Measurements from ENCODE around the gene POU3F1.
"Not testable (repeated sequence)": the region's sequence is repeated elsewhere in the genome, so short reads cannot be mapped to it uniquely, and the experiment has no call there.

The POU3F1 gene

GRCh38 chr1:38050397-38051078 lies 3.9 kb upstream of the POU3F1 start:
- no peak for DNase-seq (ENCODE audit: low read depth in 2 of 2, low spot score in 1 of 2)

- no peak for DNase-seq (ENCODE audit: low read depth in 2 of 2, low spot score in 1 of 2)
Observed at GRCh38 chr1:38047603-38048141, 1.1 kb upstream of the POU3F1 start.

- DNase-seq (ENCODE audit: low read depth in 2 of 2, low spot score in 1 of 2), result peak; percentile 50 to 52
Observed at GRCh38 chr1:38046884-38047602, 450 bp upstream of the POU3F1 start.

DNA sequence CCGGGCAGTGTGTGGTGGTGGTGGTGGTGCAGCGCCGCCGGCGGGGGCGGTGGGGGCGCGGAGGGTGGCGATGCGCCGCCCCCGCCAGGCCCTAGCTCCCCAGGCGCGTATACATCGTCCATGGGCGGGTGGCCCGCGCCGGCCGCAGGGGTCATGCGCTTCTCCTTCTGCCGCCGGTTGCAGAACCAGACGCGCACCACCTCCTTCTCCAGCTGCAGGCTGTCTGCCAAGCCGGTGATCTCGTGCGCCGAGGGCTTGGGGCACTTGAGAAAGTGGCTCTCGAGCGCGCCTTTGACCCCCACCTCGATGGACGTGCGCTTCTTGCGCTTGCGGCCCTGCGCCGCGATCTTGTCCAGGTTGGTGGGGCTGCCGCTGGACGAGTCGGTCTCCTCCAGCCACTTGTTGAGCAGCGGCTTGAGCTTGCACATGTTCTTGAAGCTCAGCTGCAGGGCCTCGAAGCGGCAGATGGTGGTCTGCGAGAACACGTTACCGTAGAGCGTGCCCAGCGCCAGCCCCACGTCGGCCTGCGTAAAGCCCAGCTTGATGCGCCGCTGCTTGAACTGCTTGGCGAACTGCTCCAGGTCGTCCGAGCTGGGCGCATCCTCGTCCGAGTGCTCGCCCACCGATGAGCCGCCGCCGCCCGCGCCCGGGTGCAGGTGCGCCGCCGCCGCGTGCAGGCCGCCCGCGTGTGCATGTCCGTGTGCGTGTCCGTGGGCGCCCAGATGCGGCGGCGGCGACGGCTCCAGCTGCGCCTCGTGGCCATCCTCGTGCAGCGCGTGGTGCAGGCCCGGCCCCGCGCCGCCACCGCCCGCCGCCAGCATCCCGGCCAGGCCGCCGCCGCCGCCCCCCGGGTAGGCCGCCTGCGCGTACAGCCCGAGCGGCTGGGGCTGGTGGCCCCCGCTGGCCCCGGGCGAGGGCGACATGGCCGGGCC lies 926 bp downstream of the POU3F1 start:
- no peak for DNase-seq (ENCODE audit: low read depth in 2 of 2, low spot score in 1 of 2)

- DNase-seq (ENCODE audit: low read depth in 2 of 2, low spot score in 1 of 2), result no peak
Observed at GRCh38 chr1:38044221-38045215, 2.1 kb downstream of the POU3F1 start.

DNA sequence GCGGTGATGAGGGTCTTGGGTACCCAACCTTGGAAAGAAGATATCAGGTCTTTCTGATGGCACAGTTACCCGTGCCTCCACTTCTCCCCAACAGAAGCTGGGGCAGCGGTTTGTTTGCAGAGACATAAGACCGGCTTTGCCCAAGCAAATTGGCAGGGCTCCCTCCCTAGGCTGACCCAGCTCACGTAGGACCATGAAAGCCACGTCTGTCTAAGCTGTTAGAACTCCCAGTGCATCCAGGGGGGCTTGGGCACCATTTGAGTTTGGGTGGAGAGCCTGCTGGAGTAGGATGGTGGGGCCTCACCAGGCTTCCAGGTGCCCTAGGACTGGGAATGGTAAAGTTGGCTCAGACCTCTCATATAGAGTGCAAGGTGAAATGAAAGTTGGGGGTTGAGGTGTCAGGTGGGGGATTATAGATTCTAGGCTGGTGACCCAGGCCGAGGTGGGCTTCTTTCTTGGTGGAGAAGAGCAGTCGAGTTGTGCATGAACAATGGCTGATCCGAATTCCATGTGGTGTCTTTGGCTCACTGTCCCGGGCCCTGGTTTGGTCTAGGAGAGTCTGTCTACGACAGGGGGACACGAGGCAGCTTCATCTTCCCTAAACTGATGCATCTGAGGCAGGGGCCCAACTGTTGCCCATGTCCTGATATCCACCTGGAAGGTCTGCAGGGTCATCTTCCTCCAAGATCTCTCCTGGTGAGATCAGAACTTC lies 3.4 kb downstream of the POU3F1 start:
- no peak for DNase-seq (ENCODE audit: low read depth in 2 of 2, low spot score in 1 of 2)

GRCh38 chr1:38041936-38042834 lies 4.4 kb downstream of the POU3F1 start:
- no peak for DNase-seq (ENCODE audit: low read depth in 2 of 2, low spot score in 1 of 2)

DNA sequence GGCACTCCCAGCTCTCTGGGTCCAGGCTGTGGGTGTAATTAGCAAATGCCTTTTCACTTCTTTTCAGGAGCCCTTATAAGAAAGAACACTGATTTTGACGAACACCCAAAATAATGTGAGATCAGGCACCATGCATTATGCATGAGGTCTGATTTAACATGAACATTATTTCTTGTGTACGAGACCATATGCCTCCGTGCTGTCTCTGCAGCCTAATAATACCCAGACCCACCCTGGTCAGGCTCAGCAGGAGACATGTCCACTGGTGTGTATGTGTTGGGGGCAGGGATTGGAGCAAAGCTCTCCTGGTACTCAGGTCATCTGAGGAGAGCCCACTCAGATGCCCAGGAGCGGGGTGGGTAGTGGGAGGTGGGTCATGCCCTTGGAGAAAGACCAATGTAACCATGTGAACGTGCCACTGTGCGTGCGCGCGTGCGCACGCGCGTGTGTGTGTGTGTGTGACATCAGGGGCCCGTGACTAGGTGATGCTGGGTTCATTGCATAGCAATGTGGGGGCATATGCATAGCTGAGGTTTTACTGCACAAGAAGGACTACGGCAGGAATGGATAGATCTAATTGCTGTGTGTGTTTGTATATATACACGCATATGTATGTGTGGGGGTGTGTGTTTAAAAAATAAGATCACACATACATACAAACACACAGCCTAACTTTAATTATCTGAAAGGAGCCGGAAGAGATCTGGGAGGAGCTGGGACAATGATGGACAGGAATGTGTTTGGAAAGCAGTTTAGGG lies 7.1 kb downstream of the POU3F1 start:
- no peak for DNase-seq (ENCODE audit: low read depth in 2 of 2, low spot score in 1 of 2)

GRCh38 chr1:38038861-38039260 lies 7.7 kb downstream of the POU3F1 start:
- no peak for DNase-seq (ENCODE audit: low read depth in 2 of 2, low spot score in 1 of 2)

- no peak for DNase-seq (ENCODE audit: low read depth in 2 of 2, low spot score in 1 of 2)
Observed at GRCh38 chr1:38037221-38037939, 9.2 kb downstream of the POU3F1 start.

DNA sequence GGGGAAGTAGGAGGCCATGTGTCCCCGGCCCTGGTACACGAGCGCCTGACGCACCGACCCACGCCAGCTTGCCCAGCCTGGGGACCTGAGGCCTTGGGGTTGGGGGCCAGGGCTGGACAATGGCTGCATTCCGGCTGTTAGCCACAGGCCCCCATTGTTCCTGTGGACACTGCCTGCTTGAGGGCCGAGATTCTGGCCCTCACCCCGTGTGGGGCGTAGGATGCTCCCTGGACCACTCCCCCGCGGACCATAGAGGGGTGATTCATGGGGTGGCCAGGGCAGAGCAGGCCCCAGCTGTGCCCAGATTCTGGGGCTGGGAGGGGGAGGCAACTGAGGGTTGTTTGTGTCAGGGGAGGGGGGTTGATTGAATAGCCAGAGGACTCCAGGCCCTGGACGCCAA lies 11.7 kb downstream of the POU3F1 start:
- DNase-seq (ENCODE audit: low read depth in 2 of 2, low spot score in 1 of 2), result no peak

DNA sequence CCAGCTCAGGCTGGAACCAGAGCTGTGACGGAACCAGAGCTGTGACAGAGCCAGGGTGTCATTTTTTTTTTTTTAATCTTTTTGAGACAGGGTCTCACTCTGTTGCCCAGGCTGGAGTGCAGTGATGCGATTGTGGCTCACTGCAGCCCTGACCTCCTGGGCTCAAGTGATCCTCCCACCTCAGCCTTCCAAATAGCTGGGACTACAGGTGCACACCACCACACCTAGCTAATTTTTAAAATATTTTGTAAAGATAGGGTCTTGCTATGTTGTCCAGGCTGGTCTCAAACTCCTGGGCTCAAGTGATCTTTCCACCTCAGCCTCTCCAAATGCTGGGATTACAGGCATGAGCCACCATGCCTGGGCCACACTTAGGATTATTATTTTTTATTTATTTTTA lies 13.6 kb downstream of the POU3F1 start:
- DNase-seq (ENCODE audit: low read depth in 2 of 2, low spot score in 1 of 2), result not testable (repeated sequence)

GRCh38 chr1:38031513-38031866 lies 15.1 kb downstream of the POU3F1 start:
- no peak for DNase-seq (ENCODE audit: low read depth in 2 of 2, low spot score in 1 of 2)

- DNase-seq (ENCODE audit: low read depth in 2 of 2, low spot score in 1 of 2), result no peak
Observed at GRCh38 chr1:38030596-38031512, 15.7 kb downstream of the POU3F1 start.

DNA sequence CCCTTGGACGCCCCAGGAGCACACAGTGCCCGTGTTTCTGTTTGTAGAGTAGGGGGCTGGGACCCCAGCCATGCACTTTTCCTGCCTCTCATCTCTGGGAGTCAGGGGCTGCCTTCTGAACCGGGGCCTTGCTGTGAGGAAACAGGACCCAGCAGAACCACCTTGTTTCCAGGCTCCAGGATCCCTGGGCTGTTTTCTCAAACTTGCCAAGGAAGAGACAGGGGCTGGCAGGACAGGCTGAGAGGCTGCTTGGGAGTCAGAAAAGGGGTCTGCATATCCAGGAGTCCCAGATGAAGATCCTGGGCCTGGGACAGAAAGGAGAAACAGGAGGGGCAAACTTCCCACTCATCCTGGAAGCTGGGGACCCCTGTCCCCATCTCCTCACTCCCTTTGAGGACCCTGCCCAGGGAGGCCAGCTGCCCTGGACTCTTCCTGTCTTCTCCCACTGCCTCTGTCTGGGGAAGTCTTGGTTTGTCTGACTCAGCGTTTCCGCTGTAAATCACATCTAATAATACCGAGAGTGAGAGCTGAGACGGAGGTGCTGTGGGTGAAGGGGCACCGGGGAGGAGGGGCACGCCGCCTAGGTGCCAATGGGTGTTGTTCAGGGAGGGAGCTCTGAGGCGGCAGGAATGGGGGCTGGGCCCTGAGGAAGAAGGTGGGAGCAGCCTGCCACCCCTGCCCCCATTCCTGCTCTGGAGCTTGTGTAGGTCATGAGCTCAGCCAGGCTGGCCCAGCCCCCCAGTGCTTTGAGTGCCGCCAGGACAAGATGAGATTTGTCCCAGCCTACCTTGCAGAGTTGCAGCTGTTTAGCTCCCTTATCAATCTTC lies 16.7 kb downstream of the POU3F1 start:
- DNase-seq (ENCODE audit: low read depth in 2 of 2, low spot score in 1 of 2), result no peak

Data from stimulated activated CD8-positive, alpha-beta memory T cell treated with anti-CD3 and anti-CD28 coated beads, Interleukin-4, amount 100 ng/mL, for 1 hour (primary cell).